GM12892 (cell line): ENCODE measurements around the gene AK8.

ENCODE experiments used
- DNase-seq: peaks from one replicate; pipeline ENCODE4 v3.0.0; 2011; ENCODE audit not compliant: insufficient read length
- FAIRE-seq: peaks from 2 replicates; lab custom pipeline; 2011; peaks lifted over from hg19 to GRCh38; lab: Jason Lieb, UNC
- POLR2A ChIP-seq: IDR thresholded peaks from 2 replicates; pipeline ENCODE4 v1.6.1; 2011; ENCODE audit warnings: low read depth, low read length, control low read depth
- POLR2AphosphoS5 ChIP-seq: IDR thresholded peaks from 2 replicates; pipeline ENCODE4 v1.6.1; 2011; ENCODE audit warnings: low read depth, low read length, control low read depth
- TAF1 ChIP-seq: IDR thresholded peaks from 2 replicates; pipeline ENCODE4 v1.6.1; 2011; ENCODE audit warnings: low read depth, mild to moderate bottlenecking, control low read depth, low read length, borderline replicate concordance

The AK8 gene

DNA sequence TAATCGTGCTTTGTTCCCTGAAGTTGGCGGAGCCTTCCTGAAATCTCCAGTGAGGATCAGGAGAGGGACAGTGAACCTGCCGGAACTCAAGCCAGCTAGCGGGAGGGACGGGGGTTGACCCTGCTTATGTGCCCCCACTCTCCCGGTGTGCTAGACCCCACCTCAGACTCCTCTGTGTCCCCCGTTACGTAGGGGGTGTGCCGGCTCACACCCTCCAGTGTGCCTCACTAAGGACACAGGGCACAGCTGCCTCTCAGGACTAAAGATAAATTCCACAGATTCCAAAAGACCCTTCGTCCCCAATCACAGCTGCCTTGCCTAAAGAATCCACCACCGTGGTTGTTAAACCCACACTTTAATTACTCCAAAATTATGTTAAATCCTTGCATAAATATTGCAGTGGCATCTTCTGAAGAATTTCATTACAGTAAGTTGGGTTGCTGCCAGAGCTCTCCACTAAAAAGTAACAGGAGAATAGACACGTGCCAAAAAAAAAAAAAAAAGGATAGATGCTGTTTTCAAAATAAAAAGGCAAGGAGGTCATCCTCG, 134.1 kb downstream of the AK8 start:
- DNase-seq (no peak), FAIRE-seq (no peak)
- TF ChIP-seq POLR2A (no peak), TAF1 (no peak), POLR2AphosphoS5 (no peak)

DNA sequence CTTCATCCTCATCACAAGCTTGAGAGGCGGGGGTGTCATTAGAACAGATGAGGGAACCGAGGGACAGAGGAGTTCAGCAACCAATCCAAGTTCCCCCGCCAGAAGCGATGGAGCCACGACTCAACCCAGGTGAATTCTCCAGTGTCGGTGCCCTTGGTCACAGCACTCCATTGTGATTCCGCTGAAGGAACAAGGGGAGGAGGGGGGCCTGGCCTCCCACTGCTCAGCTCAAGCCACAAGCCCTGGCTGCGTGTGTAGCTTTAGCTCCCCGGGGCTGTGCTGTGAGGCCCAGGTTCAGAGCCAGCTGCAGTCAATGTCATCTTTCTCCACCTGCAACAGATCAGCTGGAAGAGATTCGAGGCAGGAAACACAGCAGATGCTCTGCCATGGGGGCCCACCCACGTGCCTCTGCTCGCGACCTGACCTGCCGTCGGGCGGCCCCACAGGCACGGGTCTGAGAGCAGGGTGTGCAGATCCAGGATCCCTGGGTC, 135.2 kb downstream of the AK8 start:
- DNase-seq (no peak), FAIRE-seq (no peak)
- TF ChIP-seq POLR2A, result no peak
- TF ChIP-seq TAF1, result no peak
- TF ChIP-seq POLR2AphosphoS5, result no peak

DNA sequence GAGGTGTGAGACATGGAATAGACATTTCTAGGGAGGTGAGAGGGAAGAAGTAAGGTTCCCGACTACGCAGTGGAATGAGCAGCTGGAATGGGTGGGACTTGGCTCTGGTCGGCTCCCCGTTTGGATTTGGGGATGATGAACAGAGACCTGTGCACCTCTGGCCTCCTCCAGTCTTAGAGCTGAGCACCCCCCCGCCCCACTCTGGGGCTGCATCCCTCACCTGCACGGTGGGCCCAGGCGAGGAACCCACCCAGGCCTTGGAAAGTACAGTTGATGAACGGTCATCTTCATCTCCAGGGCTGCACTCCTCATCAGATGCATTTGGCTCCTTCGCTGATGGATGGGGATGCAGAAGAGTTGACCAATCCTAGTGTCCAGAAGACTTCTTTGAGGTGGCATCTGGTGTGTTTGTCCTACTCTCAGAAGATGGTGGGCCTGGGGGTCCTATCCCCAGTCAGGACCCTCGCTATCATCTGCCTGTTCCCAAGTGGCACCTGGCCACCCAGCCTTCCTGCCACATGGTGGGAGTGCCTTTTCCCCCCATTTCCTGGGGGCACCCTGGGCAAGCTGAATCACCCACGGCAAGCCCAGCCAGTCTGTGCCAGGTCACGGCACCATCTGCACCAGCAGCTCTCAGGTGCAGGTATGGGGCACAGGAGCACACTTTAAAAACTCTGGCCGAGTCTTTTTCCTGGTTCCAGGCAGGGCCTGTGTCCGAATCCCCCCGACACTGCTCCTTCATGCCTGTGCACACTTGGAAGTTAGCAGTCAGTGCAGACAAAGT, 137.4 kb downstream of the AK8 start:
- FAIRE-seq (no peak), DNase-seq (no peak)
- no peak for TF ChIP-seq POLR2AphosphoS5
- TF ChIP-seq POLR2A, result no peak
- no peak for TF ChIP-seq TAF1

DNA sequence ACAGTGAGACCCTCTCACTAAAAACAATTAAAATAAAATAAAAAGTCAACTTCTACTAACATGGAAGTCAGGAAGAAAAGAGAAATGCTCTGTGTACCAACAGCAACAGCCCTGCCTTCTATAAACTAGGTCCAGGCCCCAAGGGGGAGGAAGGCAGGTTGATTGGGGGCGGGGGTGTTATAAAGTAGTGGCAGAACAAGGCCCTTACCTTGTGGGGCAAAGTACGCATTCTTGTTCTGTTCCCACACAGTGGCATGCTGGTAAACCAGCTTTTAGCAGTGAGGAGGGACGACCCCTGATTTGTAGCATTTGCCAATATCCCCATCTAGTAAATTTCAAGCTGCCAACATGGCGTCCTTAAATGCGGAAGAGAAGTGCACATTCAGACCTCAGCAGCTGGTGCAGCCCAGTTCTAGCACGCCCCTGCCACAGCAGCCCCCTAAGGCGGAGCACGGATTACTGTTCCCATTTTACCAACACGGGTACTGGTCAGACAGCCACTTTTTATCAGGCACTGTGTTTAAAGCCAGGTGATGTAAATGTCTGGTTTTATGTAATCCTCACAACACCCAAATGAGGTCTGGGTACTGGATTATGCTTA, 138.3 kb downstream of the AK8 start:
- FAIRE-seq, result no peak
- TF ChIP-seq POLR2A (no peak), TAF1 (no peak), POLR2AphosphoS5 (no peak)
- no peak for DNase-seq

DNA sequence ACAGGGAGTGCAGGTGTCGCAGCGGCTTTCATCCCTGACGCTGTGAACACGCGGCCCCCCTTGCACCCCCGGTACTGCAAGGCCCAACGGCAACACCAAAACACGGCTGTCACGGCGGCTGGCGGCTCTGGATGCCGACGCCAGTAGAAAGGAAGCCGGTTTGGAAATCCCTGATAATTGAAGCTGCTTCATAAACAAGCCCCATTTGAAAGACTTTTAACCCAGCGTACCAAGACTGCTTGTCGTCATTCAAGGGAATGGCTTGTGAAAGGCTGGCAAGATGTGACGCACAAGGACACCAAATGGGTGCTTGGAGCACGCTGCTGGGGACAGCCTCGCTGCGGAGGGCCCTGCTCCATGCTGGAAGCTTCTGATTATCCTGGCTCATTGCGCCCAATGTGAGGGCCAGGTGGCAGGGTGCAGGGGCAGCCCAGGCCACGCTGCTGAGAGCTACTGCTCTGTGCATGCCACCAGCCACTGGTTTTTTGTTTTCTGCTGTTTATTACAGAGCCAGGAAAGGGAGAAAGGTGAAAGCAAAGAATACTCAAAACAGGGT, 144.7 kb downstream of the AK8 start:
- TF ChIP-seq POLR2AphosphoS5 (no peak), TAF1 (no peak), POLR2A (no peak)
- FAIRE-seq (no peak), DNase-seq (no peak)

DNA sequence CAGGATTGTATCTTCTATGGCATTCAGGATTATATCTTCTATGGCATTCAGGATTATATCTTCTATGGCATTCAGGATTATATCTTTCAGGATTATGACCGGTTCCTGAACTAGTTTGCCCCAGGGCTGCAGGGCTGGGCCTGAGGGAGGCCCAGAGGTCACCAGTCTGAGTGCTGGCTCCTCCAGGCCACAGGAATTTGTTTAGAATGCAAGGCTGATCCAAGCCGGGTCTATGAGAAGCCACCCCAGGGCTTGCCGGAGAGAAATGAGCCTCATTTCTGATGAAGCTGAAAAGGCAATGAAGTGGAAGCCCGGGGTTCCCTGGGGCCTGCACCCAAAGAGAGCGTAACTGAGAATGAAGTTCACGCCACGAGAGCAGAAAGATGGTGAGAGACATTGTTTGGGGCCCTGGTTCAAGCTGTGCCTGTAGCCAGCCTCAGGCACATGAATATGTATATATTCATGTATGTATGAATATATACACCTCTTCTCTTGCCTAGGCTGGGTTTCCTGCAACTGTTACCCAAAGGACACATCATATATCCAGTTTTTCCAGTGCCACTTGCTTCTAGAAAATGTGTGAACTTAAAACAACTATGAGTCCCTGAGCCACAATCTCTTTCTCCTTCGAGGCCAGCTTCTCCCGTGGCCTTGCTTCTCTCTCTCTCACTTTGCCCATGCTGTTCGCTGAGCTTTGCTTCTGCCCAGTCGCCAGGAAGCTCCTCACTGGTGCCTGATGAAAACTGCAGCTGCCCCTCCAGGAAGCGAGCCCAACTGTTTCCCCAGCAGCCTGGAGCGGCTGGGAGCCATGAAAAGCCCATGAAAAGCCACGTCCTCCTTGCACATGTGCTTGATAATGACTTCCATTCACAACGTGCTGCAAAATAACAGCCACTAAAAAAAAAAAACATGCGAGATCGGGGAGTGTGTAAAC, 145.5 kb downstream of the AK8 start:
- no peak for DNase-seq
- no peak for FAIRE-seq
- TF ChIP-seq TAF1, result no peak
- no peak for TF ChIP-seq POLR2A
- TF ChIP-seq POLR2AphosphoS5, result no peak

DNA sequence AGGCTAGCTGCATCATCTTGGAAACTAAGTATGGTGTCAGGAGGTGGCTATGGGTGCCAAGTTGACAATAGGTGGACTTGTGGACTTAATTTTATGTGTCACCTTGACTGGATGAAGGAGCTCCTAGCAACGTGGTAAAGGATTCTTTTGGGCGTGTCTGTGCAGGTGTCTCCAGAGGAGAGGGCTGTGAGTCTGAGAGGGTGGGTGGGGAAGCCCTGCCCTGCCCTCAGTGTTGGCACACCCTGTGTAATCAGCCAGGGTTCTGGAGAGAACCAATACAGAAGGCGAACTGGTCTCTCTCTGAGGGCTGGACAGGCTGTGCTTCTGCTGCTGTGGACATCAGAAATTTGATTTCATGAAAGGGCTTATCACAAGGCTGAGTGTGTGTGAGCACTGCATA, 146.9 kb downstream of the AK8 start:
- TF ChIP-seq POLR2A, result no peak
- TF ChIP-seq POLR2AphosphoS5, result no peak
- no peak for TF ChIP-seq TAF1
- DNase-seq (no peak), FAIRE-seq (no peak)

DNA sequence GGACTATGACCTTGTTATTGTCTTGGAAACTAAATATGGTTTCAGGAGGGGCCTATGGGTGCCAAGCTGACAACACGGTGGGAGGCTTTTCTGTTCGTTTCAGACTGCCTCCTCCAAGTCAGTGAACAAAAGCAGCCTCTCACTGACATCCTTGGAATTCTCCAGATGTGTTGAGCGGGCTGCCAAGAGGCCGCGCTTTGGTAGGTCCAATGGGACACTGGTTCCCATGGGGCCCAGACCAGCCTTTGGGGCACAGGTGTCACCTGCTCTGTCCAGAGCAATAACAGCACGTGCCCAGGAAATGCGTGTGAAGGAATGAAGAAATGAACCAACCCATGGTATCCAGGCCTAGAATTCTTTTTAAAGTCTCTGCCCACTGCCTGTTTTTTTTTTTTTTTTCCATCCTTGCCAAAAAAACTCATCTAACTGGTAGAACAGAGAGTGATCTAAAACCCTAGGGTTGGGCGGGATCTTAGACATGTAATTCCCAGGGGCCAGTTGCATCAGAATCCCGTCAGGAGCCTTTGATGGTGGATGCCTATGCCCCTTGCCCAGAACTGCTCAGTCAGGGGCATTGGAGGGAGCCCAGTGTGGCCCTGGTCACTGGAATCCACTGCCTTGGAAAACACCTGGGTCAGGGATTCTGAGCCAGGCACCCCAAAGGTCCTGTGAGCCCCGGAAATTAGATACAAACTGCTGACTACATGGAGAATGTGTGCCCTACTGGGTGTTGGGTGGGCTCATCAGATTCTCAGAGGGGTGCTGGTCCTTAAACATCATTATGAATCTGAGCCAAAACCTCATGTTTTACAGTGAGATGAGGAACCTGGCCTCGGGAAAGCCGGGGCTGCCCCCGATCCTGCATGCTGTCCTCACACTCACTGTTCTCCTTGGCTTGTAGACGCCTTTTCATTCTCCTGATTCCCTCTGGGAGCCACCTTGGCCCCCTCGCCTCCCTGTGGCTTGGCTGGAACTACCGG, 147.7 kb downstream of the AK8 start:
- no peak for FAIRE-seq
- TF ChIP-seq POLR2AphosphoS5 (no peak), POLR2A (no peak), TAF1 (no peak)
- no peak for DNase-seq

DNA sequence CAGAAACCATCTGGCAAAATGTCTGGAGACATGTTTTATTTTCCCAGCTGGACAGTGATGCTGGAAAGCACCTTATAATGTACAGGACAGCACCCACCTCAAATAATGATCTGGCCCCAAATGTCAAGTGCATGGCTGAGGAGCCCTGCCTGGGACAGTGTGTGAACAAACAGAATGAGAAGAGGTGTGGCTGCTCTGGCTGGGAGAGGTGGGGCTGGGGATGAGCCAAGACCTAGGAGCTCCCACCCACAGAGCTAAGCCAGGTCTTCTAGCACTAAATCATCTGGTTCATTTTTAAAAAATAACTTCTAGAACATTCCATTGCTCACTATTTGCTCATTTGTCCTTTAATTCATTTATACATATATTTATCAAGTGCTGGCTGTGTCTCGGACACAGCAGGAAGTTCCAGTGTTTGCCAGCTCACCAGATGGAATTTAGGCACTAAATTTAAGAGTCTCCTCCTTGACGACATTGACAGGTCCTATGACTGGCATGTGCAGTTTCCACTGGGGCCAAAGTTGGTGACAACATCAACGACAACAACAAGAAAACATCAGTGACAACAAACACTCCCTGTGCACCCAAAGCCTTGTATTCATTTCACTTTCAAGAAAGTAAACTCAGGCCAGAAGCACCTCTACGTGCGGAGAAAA, 148.7 kb downstream of the AK8 start:
- TF ChIP-seq TAF1 (no peak), POLR2AphosphoS5 (no peak), POLR2A (no peak)
- FAIRE-seq, result no peak
- DNase-seq, result no peak

DNA sequence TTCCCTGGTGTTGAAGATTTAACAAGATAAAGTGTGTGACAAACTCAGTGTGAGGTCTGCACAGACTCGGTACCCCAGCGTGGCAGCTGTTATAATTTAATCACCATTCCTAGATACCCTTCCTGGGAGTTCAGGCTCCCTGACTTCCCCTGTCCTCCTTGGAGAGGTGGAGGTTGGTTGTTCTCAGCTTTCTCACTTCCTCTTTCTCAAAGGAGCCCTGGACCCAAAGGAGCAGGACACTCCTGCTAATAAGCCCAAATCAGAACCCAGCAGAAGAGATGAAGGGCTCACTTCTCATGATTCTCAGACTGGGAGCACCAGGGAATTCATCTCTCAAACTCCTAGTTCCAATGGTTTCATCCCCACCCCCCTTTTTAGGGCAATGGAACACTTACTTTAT, 149.6 kb downstream of the AK8 start:
- FAIRE-seq, result no peak
- TF ChIP-seq TAF1 (no peak), POLR2A (no peak), POLR2AphosphoS5 (no peak)
- no peak for DNase-seq

DNA sequence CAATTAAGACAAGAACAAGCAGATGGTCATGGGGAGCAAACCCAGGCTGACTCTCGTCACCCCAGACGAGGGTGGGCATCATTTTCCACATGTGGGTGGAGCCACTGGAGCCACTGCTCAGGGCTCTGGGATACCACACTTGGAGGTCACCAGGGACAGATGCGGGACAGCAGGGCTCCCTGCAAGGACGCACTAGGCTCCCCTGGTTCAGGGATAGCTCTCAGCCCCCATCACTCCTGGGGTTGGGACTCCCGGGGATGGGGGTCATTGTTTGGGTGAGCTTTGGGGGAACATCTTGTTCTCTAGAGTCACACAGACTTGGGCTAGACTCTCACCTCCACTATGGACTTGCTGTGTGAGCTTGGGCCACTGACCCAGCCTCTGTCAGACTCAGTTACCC, 150.0 kb downstream of the AK8 start:
- FAIRE-seq, result no peak
- TF ChIP-seq TAF1 (no peak), POLR2AphosphoS5 (no peak), POLR2A (no peak)
- no peak for DNase-seq
